Body of pancreas (tissue), 4 donors: ENCODE results near the gene FAM120C.

Source experiments
- POLR2A ChIP-seq, 3 donors: fragments of 450-650 bp; IDR thresholded peaks; one replicate each; pipeline ENCODE4 v1.6.1; 2016; ENCODE audit warnings: antibody characterized with exemption in 3 of 3, mild to moderate bottlenecking in 2 of 3
- TF ChIP-seq, protein P1 (sequence below), 7 experiments: fragments of 450-650 bp in 4 of 7; fragments of 200-600 bp in 3 of 7; sonication (generic) in 3 of 7; IDR thresholded peaks; one replicate each; pipeline ENCODE4 v1.5.1; 2016 to 2019; ENCODE audit warnings: antibody characterized with exemption in 7 of 7

DNA sequence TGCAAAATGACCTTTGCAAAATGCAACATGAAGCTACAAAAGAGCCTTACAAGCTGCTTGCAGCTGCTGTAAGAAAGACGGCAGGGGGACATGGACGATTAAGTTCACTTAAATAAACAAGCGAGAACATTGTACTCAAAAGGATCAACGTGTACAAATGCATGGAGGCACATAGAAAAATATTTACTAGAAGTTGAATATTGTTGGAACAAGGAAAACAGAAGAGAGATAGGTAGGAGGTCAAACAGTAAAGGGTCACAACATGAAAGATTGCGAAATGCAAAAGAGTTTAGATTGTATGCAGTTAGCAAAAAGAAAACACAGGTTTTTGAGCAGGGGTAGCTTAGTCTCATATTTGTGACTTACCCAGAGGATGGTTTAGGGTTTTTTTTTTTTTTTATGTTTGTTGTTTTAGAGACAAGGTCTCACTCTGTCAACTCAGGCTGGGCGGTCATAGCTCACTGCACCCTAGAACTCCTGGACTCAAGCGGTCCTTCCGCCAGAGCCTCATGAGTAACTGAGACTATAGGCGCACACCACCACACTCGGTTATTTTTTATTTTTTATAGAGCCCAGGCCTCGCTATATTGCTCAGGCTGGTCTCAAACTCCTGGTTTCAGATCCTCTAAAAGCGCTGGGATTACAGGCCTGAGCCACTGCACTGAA lies 137.4 kb downstream of the FAM120C start:
- TF ChIP-seq, protein P1, sequence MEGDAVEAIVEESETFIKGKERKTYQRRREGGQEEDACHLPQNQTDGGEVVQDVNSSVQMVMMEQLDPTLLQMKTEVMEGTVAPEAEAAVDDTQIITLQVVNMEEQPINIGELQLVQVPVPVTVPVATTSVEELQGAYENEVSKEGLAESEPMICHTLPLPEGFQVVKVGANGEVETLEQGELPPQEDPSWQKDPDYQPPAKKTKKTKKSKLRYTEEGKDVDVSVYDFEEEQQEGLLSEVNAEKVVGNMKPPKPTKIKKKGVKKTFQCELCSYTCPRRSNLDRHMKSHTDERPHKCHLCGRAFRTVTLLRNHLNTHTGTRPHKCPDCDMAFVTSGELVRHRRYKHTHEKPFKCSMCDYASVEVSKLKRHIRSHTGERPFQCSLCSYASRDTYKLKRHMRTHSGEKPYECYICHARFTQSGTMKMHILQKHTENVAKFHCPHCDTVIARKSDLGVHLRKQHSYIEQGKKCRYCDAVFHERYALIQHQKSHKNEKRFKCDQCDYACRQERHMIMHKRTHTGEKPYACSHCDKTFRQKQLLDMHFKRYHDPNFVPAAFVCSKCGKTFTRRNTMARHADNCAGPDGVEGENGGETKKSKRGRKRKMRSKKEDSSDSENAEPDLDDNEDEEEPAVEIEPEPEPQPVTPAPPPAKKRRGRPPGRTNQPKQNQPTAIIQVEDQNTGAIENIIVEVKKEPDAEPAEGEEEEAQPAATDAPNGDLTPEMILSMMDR (IDR thresholded peaks at IDR 0.05), result no peak
- TF ChIP-seq POLR2A (IDR thresholded peaks at IDR 0.05), result no peak
